HG02885 (cell line): ENCODE data around the gene SLC30A4.
"Not testable (repeated sequence)": the region's sequence is repeated elsewhere in the genome, so short reads cannot be mapped to it uniquely, and the experiment has no call there.

Source experiments
- ATAC-seq: cut with Tn5 transposase; IDR thresholded peaks from one replicate; pipeline ENCODE4 v1.9.1; 2021; ENCODE audit warnings: mild to moderate bottlenecking; ENCODE audit not compliant: unreplicated experiment, poor library complexity

SLC30A4 gene, protein sequence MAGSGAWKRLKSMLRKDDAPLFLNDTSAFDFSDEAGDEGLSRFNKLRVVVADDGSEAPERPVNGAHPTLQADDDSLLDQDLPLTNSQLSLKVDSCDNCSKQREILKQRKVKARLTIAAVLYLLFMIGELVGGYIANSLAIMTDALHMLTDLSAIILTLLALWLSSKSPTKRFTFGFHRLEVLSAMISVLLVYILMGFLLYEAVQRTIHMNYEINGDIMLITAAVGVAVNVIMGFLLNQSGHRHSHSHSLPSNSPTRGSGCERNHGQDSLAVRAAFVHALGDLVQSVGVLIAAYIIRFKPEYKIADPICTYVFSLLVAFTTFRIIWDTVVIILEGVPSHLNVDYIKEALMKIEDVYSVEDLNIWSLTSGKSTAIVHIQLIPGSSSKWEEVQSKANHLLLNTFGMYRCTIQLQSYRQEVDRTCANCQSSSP

DNA sequence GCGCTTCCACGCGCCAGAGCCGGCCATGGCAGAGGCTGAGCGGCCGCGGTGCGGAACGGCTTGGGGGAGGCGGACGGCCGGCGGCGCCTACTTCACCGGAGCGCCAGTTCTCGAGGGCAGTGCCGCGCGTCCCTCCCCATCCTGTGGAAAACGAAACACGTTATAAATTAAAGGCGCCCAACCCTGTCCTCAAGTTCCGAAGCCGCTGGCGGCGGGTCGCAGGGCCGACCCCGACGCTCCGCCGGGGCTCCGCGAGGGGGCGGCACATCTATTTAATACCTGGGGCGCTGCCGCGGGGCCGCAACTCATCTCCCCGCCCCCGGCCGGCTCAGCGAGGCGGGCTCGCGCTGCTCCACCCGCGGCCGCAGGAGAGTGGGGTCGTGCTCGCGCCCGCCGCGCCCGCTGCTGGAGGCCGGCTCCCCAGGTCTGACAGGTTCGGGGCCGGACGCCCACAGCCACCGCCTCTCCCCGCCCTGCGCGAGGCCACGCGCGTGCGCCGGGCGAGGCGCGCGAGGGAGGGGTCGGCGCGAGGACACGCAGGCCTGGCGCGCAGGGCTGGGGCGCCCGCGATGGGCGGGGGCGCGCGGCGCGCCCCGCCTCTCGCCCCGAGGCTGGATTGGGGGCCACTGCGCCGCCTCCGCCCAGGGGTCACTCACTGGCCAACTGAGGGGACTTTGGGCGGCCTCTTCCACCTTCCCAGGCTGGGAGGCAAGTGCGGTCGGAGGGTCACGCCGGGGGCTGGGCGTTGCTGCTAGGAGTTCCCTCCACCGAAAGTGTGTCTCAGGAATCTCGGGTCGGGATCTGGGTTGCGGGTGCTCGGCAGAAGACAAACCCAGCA is at the start of gene SLC30A4:
Gene SLC30A4, minus strand, starts transcription at position 428 of the 838 bp plus-strand sequence. Its CDS starts 401 bp downstream, at position 27.
- peak; percentile 84 for ATAC-seq

DNA sequence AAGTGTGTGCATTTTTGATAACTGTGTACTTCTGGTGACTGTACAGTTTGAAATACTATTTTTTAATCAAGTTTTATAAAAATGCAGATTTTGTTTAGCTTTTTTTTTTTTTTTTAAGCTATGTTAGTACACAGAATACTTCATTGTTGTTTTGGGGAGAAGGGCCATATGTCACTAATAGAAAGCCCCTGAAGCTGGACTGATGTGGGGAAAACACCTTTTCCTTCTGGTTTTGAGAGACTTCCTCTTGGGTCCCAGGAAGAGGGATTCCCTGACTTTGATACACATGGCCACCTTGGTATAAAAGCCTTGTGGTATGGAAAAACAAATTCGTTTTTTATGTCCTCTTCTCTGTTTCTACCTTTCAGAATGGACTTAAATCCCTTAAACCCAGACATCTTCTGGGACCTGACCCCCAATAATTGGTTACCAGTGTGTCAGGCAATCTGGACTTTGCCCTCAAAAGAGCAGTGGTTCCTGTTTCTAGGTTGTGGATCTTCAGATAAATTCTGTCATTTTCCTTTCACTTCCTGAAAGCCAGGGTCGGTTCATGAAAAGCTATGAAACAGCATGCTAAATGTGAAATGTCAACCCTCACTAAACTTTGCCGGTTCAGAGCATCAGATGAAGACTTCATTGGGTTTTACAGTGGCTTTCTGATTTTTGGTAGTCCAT is 33.5 kb upstream of the SLC30A4 start:
- ATAC-seq: no peak

DNA sequence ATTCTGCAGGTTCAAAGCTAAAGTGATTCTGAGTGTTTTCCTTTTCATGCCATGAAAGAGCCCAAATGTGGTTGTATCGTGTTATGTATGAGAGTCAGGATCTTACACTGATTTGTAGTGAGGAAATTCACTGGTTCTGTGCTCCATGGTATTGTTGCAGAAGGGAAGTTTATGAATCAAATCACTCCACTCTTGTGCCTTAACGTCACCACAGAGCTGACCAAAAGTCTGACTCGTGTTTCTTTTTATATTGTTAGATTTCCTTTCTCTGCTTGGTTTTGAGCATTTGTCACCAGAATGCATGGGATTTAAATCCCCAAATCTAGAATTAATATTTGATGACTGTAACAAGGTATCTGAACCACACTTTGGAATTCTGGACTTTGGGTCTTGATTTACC is 29.1 kb upstream of the SLC30A4 start:
- no peak for ATAC-seq

DNA sequence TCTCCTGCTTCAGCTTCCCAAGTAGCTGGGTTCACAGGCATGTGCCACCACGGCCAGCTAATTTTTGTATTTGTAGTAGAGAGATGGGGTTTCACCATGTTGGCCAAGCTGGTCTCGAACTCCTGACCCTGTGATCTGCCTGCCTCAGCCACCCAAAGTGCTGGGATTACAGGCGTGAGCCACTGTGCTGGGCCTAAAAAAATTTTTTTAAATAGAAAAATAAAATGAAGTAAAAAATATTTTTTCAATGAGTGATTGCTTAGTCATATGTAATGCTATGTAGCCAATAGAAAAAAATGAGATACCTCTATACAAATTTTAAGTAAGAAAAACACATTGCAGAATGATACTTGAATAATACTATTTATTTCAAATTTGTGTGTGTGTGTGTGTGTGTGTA is 27.9 kb upstream of the SLC30A4 start:
- ATAC-seq: no peak

DNA sequence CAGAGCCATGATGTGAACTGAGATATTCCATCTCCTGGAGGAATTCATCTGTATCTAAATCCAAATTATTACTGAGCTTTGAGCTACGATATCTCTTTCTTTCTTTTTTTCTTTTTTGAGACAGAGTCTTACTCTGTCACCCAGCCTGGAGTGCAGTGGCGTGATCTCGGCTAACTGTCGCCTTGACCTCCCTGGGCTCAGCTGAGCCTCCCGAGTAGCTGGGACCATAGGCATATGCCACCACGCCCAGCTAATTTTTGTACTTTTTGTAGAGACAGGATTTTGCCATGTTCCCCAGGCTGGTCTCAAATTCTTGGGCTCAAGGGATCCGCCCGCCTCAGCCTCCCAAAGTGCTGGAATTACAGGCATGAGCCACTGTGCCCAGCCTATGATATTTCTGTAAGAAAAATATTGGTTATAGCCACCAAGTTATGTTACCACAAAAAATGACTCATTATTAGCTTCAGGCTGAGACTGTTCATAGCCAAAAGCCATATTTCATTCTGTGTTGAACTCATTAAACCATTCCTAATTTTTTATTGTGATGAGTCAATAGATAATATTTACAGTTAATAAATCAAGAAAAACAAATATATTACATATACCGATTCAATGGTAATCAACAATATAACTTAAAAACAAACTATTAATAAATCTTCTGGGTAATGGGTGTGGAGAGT is 27.1 kb upstream of the SLC30A4 start:
- ATAC-seq: no peak

DNA sequence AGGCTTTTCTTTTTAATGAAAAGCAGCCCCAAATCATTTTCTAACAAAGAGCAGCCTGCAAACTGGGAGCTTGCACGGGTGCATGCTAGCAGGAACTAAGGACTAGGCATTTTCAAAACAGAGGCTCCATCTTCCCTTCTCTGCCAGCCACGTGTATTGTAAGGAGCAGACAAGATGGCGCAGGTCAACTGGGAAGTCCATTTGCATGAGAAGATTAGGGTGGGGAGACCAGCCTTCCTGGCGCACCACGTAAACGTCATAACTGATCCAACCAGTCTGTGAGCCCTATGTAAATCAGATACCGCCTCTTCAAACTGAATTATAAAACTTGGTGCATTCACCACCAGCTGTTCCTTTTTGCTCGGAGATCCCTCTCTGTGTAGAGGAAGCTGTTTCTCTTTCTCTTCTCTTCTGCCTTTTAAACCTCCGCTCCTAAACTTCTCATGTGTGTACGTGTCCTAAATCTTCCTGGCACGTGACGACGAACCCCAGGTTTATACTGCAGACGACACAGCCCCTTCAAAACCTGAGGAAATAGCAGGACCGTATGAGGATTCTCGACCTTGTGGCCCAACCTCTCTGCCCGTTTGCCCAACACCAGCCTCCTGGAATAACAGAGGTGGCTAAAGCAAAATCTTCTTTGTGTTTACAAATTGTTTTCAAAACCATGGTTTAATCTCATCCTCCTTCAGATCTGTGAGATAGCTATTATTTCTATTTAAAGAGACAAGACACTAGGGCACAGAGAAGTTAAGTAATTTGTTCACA is 26.4 kb upstream of the SLC30A4 start:
- ATAC-seq: no peak

DNA sequence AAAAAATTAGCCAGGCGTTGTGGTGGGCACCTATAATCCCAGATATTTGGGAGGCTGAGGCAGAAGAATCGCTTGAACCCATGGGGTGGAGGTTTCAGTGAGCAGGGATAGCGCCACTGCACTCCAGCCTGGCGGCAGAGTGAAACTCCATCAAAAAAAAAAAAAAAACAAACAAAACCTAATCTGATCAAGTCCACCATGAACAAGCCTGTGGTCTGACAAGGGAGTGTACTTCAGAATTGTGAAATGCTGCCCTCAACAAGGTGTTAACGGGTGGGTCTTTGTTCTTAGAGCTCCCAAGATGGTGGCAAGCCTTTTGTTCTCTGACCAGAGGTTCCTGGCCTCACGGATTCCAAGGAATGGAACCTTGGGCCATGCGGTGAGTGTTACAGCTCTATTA is 24.2 kb upstream of the SLC30A4 start:
- no peak for ATAC-seq

DNA sequence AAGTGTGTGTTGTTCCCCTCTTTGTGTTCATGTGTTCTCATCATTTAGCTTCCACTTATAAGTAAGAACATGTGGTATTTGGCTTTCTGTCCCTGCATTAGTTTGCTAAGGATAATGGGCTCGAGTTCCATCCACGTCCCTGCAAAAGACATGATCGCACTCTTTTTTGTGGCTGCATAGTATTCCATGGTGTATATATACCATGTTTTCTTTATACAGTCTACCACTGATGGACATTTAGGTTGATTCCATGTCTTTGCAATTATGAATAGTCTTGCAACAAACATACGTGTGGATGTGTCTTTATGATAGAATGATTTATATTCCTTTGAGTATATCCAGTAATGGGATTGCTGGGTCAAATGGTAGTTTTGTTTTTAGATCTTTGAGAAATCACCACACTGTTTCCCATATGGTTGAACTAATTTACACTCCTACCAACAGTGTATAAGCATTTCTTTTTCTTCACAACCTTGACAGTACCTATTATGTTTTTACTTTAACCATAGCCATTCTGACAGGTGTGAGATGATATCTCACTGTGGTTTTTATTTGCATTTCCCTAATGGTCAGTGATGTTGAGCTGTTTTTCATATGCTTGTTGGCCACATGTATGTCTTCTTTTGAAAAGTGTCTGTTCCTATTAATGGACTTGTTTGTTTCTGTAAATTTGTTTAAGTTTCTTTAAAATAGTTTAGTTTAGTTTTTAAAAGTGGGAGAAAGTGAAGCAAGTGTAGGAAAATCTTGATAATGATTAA is 21.9 kb upstream of the SLC30A4 start:
- ATAC-seq: peak; percentile 51

DNA sequence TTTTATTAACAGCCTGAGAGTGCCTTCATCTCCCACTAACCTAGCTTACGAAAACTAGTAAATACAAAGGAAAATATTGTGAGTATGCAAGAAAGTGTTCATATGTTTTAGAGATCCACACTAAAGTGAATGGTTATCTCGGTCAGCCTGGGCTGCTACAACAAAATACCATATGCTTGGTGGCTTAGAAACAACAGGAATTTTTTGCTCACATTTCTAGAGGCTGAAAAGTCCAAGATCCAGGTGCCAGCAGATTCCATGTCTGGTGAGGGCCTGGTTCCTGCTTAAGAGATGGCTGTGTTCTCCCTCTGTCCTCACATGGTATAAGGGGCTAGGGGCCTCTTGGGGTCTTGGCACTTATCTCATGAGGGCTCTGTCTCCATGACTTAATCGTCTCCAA is 20.5 kb upstream of the SLC30A4 start:
- no peak for ATAC-seq

DNA sequence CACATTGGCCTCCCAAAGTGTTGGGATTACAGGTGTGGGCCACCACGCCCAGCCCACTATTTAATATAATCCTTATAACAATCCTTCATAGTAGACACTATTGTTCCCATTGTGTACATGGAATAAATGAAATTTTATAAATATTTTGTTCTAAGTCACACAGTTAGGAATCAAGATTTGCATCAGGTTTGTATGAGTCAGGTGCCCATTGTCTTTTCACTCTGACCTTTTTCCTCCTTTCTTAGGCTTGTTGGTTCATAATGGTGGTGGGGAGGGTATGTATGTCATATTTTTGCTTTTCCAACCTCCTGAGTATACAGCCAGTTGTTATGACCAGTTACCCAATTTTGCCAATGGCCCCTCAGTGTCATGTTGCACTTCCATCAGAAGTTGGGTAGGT is 18.0 kb upstream of the SLC30A4 start:
- no peak for ATAC-seq

DNA sequence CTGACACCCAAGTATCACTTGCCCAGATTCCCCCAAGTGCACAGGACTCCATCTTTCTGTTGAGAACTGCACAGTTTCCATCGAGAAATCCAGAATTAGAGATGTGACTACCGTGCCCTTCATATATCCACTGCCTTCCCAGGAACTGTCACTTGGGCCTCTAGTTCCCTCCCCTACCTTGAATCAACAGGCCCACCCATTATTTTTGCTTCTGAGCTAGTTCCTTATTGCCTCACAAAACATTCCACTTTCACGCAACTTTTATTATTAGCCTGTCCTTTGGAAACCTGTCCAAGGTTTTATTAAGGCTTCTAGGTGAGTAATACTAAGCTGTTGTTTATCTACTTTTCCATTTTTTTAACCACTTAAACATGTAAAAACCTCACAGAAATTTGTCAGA is 17.1 kb upstream of the SLC30A4 start:
- ATAC-seq: no peak

DNA sequence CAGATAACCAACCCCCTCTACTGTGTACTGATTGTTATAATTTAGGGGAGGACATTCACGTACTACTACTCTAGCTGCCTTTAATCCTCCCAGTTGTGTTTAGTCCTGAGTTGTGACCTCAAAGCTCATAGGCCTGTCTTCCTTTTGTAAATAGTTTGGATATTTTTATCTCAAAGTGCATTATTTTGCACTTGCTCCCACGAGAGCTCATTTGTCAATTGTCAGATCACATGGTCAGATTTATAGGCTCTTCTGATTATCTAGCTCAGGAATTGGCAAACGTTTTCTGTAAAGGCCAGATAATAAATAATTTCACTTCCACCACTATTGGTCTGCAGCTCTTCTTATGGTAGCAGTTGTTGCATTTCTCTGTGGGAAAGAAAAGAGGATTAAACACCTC is 14.4 kb upstream of the SLC30A4 start:
- ATAC-seq: no peak

DNA sequence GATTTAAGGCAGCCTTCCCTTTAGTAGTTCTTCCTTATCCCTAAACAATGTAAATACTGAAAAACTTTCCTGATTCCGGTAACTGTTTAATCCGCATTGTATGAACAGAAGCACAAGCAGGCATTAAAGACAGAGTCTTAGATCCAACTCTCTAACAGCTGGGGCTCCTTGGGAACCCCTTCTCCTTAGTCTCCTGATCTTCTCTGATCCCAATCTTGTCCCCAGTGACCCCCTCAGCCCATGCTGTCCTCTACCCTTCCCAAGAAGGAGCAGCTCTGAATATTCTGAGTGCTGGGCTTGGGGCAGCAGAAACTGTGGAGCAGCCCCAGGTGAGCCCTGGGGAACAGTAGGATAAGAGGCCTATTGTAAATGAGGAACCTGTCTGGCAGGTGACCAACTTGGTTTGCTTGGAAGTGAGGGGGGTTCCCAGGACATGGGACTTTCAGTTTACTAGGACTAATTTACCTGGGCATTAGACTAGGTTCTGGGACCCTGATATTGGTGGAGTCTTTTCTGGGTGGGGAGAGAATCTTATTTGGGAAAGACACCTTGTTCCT is 13.0 kb upstream of the SLC30A4 start:
- no peak for ATAC-seq

DNA sequence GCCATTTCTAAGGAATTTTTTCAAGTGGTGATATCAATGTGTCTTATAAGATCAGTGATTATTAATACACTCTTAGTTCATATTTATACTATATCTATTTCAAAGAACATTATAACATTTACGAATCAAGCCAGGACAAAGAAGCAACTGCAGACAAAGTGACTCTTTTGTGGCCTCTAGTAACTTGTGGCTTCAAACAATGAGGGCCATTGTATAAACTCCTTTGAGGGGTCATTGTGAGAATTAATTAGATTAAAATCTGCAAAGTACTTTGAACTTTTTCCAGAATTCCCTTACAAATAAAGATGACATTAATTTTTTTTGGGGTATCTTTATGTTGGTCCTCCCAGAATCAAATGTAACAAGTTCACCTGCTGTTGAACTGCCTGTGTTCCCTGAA is 12.3 kb upstream of the SLC30A4 start:
- no peak for ATAC-seq

DNA sequence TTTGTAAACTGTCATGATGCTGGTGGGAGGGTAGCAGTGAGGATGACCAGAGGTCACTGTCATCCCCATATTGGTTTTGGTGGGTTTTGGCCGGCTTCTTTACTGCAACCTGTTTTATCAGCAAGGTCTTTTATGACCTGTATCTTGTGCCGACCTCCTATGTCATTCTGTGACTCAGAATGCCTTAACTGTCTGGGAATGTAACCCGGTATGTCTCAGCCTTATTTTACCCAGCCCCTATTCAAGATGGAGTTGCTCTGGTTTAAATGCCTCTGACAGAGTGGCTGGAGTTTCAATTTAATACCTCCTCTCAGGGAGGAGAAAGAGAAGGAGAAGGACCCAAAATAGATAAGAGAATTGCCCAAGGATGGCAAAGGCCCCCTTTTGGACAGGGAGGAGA is 10.3 kb upstream of the SLC30A4 start:
- not testable (repeated sequence) for ATAC-seq

DNA sequence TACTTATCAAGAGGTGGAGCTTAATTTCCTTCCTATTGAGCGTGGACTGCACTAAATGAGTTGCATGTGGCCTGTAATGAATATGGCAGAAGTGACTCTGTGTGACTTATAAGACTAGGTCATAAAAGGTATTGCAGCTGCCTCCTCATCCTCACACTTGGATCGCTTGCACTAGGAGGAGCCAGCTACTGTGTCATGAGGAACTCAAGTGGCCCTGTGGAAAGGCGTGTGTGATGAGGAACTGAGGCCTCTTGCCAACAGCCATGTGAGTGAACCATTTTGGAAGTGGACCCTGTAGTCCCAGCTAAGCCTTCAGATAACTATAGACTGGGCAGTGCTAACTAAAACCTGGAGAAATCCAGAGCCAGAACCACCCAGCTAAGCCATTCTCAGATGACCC is 7.1 kb upstream of the SLC30A4 start:
- no peak for ATAC-seq

DNA sequence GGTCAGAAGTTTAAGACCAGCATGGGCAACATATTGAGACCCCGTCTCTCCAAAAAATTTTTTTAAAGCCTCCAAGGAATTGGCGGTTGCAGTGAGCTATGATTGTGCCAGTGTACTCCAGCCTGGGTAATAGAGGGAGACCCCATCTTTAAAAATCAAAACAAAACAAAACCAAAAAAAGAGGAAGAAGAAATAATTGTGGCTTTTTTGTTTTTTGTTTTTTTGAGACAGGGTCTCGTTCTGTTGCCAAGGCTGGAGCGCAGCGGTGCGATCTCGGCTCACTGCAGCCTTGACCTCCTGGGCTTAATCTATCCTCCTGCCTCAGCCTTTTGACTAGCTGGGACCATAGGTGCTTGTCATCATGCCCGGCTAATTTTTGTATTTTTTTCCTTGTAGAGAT is 4.5 kb upstream of the SLC30A4 start:
- no peak for ATAC-seq

DNA sequence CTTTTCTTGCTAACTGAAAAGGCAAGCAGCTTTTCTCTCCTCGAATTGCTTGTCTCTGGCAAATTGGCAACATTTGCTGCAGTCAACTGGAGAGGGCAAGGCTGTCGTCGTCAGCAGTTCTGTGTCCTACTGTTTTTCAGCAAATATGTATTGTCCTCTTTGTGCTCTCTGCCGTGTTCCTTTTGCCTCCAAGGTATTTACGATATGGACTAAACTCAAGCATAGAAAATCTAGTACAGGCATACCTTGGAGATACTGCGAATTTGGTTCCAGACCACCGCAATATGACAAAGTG is 558 bp upstream of the SLC30A4 start:
- ATAC-seq: no peak
